RPMI7951 (cell line): ENCODE data around the gene BTAF1. TPM values are rescaled to one million over a fixed set of nuclear protein-coding genes. Genes with fewer than 3 reads are reported as not detected.
A peak's percentile ranks its signal among the peaks of the same experiment; 100 is the strongest.
"Not testable (repeated sequence)": the region's sequence is repeated elsewhere in the genome, so short reads cannot be mapped to it uniquely, and the experiment has no call there.

Experiments
- DNase-seq: peaks from one replicate; pipeline ENCODE4 v3.0.0-alpha.2; 2012; ENCODE audit warnings: low read depth
- total RNA-seq: library from RNA; depleted of rRNA; stranded (reverse); fragments of >200 nt; shearing (Covaris generic); gene quantifications from 2 replicates; pipeline ENCODE4 v1.2.3, GENCODE V29; 2014; rRNA removed

BTAF1 gene
- total RNA-seq, result 19.0 TPM in 2 replicates

DNA sequence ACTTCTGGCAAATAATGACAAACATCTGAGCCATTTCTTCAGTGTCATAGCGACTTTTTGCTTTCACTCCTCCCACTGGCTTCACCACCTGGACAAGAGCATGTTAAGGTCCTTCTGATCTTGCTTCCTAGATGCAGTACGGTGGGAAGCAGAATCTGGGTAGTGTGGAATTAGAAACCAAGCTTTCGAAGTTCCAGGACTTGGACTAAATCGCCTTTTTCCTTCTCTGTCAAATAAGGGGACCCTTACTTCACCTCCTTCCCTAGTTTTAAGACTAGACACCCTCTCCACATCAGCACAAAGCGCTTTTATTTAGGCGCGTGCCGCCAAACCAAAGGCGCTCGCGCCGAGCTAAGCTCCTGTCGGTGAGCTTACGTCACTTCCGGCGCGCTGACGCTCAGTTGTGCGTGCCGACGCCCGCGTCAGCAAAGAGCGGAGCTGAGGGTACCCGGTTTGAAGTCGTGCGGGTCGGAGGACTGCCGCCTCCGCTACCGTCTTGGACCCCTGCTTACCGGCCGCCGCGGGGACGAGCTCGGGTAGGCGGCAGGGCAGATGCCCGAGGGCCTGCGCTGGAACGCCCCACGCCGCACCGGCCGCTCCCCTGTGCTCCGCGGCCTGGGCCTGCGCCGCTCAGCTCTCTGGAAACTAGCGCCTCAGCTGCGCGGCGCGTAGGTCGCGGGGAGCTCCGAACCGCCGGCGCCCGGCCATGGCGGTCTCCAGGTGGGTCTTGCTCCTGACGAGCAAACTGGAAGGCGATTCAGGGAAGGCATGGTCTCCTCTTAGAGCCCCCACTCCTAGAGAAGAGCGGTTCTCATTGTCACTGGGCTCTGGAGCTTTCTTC, at the start of gene BTAF1:
BTAF1 (plus strand) TSS at position 400 of the 841 bp plus-strand sequence; CDS start at position 707, 307 bp downstream.
- peak; percentile 87 for DNase-seq

DNA sequence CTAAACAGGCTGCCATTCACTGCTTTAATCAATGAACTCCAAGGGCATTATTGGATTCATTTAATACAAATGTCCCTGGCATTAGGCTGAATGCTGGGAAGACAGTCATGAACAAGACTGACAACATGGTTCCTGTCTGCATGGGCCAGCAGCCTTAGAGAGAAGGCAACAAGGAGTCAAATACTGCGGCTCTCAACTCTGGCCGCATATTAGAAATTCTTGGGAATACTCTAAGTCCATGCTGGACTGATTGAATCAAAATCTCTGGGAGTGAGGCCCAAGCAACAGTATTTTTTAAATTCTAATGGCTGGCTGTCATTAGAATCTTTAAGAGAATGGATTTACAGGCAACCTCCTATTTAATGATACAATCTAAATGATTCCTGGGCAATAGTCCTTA, 48.4 kb upstream of the BTAF1 start:
- no peak for DNase-seq

- no peak for DNase-seq
These were observed 47.8 kb upstream of the BTAF1 start for GRCh38 chr10:91875779-91876178.

DNA sequence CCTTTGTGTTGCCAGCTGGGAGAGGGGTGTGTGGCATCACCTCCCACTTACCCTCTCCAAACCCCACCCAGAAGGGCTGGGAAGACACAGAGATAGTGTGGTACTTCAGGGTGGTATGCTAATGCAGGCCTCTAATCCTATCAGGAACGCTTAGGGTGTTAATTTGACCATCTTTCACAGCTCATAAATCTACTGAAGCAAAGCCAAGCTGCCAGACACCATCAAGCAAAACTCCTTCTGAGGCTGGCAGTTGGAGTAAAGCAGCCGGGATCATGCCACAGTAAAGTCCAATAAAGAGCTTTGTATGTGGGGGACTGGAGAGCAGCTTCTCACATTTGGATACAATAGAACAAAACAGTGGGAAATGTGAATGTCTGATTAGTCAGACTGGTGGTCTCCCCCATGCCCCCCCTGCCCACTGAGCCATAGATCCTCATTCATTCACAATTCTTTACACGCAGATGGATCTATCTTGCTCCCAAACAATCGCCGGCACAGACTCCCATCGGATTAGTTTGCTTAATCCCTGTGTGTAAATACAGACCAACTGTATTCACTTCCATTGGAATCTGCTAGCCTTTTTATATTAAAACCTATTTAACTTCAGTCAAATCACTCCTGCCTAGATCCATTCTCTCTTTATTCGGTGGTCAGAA, 43.9 kb upstream of the BTAF1 start:
- DNase-seq, result no peak

DNA sequence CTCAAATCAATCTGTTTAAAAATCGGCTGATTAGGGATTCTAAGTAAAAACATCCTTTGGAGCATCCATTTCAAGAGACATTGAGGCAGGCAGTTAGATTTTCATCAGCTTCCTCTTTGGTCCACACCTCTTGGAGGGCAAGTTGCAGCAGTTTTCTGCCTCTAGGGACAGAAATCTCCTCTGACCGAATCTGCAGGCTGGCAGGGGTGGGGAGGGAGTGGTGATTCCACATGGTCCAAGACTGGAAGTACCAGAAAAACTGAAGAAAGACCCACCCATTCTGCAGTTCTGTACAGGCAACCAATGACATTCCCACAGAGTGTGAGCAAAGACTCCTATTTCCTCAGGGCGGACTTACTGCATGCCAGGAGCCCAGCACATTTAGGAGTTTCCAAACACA, 43.3 kb upstream of the BTAF1 start:
- peak; percentile 46 for DNase-seq

GRCh38 chr10:91883549-91884444, 39.8 kb upstream of the BTAF1 start:
- peak; percentile 16 for DNase-seq

GRCh38 chr10:91884536-91884935, 39.0 kb upstream of the BTAF1 start:
- DNase-seq, result no peak

GRCh38 chr10:91885362-91886079, 38.0 kb upstream of the BTAF1 start:
- no peak for DNase-seq

- DNase-seq, result no peak
These were observed 36.7 kb upstream of the BTAF1 start for GRCh38 chr10:91886954-91887271.

DNA sequence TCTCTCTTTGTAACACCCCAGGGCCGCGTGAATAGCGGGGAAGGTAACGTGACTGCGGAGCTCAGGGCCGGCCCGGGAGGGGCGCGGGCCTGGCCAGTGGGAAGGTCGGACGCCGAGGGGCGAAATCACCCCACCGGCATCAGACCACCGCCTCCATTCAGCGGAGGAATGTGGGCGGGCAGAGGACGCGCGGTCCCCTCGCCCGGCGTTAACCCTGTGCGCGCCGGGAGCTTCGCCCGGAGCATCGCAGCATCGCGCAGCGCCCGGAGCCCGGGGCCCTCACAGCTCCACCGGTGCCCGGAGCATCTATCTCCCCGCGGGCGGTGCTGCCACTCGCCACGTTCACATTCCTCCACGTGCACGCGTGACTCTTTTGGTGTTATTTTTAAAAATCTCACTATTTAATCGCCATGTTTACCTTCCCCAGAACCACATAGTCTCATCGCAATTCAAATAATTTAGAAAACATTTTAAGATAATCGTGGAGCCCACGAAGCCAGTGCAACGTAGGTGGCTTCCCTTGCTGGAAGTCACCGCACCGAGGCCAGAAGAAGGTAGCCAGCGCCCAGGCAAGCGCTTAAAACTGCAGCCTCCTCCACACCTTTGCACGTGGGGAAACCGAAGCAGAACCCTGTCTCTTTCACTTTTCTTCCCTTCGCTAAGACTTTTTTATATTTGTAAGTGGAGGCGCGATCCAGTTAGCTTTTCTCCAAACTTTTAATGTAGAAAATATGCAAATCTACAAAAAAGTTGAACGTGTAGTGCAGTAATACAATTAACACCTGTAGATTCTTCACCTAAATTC, 36.1 kb upstream of the BTAF1 start:
- peak; percentile 23 for DNase-seq

DNA sequence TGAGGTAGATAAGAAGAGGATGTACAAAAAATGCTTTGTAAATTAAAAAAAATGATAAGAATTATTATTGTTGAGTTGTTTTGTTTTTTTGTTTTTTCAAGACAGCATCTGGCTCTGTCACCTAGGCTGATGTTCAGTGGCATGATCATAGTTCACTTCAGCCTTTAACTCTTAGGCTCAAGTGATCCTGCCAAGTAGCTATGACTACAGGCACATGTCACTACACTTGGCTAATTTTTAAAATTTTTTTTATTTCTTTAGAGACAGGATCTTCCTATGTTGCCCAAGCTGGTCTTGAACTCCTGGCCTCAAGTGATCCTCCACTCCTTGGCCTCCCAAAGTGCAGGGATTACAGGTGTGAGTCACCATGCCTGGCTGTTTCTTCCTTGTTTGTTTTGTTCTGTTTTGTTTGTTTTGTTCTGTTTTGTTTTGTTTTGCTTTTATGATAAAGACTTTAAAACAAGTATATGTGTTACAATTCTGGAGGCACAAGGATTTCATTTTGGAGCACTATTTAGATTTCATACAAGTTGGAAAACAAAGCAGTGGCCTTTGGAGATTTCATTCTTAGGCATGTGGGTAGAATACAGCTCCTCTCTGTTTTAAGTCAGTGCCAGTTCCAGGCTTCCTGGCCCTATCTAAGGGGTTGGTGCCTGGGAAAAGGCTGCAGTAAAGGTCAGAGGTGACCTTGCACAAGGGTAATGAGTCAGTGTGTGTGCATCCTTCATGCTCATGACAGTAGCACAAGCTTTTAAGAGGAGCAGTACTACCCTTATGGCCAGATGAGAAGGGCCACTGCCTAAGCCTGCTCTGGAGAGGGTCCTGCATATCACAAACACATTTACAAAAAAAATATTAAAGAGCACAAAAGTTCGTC, 32.2 kb upstream of the BTAF1 start:
- DNase-seq, result peak; percentile 63

- no peak for DNase-seq
These were observed 30.5 kb upstream of the BTAF1 start for GRCh38 chr10:91893051-91893450.

- not testable (repeated sequence) for DNase-seq
These were observed 29.3 kb upstream of the BTAF1 start for GRCh38 chr10:91894261-91894685.

DNA sequence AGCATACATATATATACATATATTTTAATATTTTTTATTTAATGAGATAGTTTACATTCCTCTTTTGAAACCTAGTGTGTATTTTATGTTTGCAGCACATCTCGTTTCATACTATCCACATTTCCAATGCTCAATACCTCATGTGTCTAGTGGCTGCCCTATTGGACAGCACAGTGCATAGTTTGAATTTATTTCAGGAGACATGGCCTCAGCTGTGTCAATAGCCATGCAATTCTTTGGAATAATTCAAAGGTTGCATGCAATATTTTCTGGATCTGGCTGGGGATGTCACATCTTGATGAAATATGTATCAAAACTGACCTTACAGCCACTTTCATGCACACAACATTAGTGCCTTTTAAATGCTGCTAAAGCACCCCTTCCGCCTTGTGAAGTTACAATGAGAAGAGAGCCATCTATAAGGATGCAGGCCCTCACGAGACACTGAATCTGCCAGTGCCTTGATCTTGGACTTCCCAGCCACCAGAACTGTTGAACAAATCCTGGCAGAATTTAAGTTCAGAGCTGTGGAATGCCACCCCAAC, 27.3 kb upstream of the BTAF1 start:
- DNase-seq, result no peak

GRCh38 chr10:91897421-91897820, 26.1 kb upstream of the BTAF1 start:
- DNase-seq, result no peak

- peak; percentile 88 for DNase-seq
These were observed 21.5 kb upstream of the BTAF1 start for GRCh38 chr10:91901784-91902677.

DNA sequence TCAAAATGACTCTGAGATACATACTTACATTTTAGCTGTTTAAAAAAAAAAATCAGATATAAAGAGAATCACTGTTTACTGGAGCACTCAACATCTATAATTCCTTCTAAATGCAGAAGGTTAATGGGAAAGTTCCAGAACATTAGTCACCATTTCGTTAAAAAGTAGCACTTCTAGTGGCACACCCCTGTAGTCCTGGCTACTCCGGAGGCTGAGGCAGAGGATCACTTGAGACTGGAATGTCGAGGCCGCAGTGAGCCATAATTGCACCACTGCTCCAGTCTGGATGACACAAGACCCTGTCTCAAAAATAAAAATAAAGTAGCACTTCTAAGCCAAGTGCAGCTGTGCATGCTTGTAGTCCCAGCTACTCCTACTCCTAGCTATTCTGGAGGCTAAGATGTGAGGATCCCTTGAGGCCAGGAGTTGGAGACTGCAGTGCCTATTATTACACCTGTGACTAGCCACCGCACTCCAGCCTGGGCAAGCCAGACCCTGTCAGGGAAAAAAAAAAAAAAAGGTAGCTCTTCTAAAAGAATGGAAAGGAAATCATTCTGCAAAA, 16.5 kb upstream of the BTAF1 start:
- no peak for DNase-seq

DNA sequence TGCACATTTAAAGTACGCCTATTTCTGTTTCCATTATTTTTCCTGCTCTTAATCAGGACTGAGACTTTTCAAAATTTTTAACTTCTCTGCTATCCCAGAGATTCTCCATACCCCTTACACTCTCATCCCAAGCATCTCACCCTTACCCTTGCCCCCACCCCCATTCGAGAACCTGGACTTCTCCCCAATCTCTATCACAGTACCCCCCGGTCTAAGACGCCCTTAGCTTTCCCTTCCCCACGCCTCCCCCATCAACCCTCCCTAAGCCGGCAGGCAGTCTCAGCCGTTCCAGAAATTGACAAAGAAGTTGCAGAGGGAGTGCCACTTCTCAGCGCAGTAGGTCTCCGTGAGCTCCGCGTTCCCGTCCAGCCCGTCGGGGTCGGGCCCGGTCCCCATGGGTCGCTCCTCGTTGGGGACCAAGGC, 15.6 kb upstream of the BTAF1 start:
- no peak for DNase-seq
